Osteoblast (primary cell): ENCODE measurements around the gene CACNA1E. TPM values are rescaled to one million over a fixed set of nuclear protein-coding genes. Genes with fewer than 3 reads are reported as not detected.

Experiments
- DNase-seq: peaks from one replicate; pipeline ENCODE4 v3.0.0; 2011; ENCODE audit warnings: low spot score, mixed read lengths; ENCODE audit not compliant: insufficient read length; ENCODE audit errors: missing footprints
- H2AFZ ChIP-seq: 2 replicates; pipeline ENCODE4 v1.6.0; 2011; ENCODE audit warnings: mild to moderate bottlenecking, low read length
- H3K27ac ChIP-seq: 2 replicates; pipeline ENCODE4 v1.5.1; 2011; ENCODE audit warnings: mild to moderate bottlenecking, low read depth, low read length, moderate library complexity
- H3K27me3 ChIP-seq: 2 replicates; pipeline ENCODE4 v1.6.0; 2012; ENCODE audit warnings: mild to moderate bottlenecking, control low read depth, inconsistent platforms, low read length, moderate library complexity; ENCODE audit not compliant: insufficient read depth
- H3K36me3 ChIP-seq: 2 replicates; pipeline ENCODE4 v1.5.1; 2011; ENCODE audit warnings: mild to moderate bottlenecking, low read length, control low read depth, moderate library complexity; ENCODE audit not compliant: insufficient read depth
- H3K4me1 ChIP-seq: 2 replicates; pipeline ENCODE4 v1.5.1; 2011; ENCODE audit warnings: mild to moderate bottlenecking, low read length, control low read depth, moderate library complexity; ENCODE audit not compliant: insufficient read depth
- H3K4me2 ChIP-seq: 2 replicates; pipeline ENCODE4 v1.6.0; 2011; ENCODE audit warnings: mild to moderate bottlenecking, low read length; ENCODE audit not compliant: insufficient read depth
- H3K4me3 ChIP-seq: fragments of 200-600 bp; sonication (generic); 3 replicates; pipeline ENCODE4 v1.5.1; 2012; ENCODE audit warnings: mild to moderate bottlenecking, low read length, inconsistent platforms; ENCODE audit not compliant: insufficient read depth
- H3K79me2 ChIP-seq: 2 replicates; pipeline ENCODE4 v1.6.0; 2012; ENCODE audit warnings: mild to moderate bottlenecking, low read length, control low read depth, inconsistent platforms; ENCODE audit not compliant: insufficient read depth
- H3K9me3 ChIP-seq: 2 replicates; pipeline ENCODE4 v1.5.1; 2011; ENCODE audit warnings: low read depth, low read length, control low read depth
- H4K20me1 ChIP-seq: 2 replicates; pipeline ENCODE4 v1.6.0; 2012; ENCODE audit warnings: mild to moderate bottlenecking, low read length, control low read depth; ENCODE audit not compliant: insufficient read depth
- total RNA-seq: library from RNA; depleted of rRNA; stranded (reverse); fragments of >200 nt; gene quantifications from 2 replicates; pipeline ENCODE4 v1.2.3, GENCODE V29; 2012
- TF ChIP-seq, protein P1 (sequence below): IDR thresholded peaks from 2 replicates; pipeline ENCODE4 v1.5.1; 2011; ENCODE audit warnings: mild to moderate bottlenecking, low read depth, low read length, moderate library complexity; ENCODE audit errors: extremely low read depth

CACNA1E gene
- total RNA-seq, 1 donor: under 0.01 TPM

GRCh38 chr1:181658581-181658980 lies 175.3 kb downstream of the CACNA1E start:
- no peaks in the 10 kb centered on the region for H3K9me3 ChIP-seq
- H3K79me2 ChIP-seq: no peaks in the 10 kb centered on the region
- H3K4me1 ChIP-seq: no peaks in the 10 kb centered on the region
- no peaks in the 10 kb centered on the region for H4K20me1 ChIP-seq
- H3K36me3 ChIP-seq: no peaks in the 10 kb centered on the region
- no peak overlapping the region for H2AFZ ChIP-seq
- H3K4me2 ChIP-seq: no peak overlapping the region
- TF ChIP-seq, protein P1, sequence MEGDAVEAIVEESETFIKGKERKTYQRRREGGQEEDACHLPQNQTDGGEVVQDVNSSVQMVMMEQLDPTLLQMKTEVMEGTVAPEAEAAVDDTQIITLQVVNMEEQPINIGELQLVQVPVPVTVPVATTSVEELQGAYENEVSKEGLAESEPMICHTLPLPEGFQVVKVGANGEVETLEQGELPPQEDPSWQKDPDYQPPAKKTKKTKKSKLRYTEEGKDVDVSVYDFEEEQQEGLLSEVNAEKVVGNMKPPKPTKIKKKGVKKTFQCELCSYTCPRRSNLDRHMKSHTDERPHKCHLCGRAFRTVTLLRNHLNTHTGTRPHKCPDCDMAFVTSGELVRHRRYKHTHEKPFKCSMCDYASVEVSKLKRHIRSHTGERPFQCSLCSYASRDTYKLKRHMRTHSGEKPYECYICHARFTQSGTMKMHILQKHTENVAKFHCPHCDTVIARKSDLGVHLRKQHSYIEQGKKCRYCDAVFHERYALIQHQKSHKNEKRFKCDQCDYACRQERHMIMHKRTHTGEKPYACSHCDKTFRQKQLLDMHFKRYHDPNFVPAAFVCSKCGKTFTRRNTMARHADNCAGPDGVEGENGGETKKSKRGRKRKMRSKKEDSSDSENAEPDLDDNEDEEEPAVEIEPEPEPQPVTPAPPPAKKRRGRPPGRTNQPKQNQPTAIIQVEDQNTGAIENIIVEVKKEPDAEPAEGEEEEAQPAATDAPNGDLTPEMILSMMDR: no peak
- no peaks in the 10 kb centered on the region for H3K27me3 ChIP-seq
- H3K27ac ChIP-seq: no peak overlapping the region
- H3K4me3 ChIP-seq: no peak overlapping the region
- no peak for DNase-seq

DNA sequence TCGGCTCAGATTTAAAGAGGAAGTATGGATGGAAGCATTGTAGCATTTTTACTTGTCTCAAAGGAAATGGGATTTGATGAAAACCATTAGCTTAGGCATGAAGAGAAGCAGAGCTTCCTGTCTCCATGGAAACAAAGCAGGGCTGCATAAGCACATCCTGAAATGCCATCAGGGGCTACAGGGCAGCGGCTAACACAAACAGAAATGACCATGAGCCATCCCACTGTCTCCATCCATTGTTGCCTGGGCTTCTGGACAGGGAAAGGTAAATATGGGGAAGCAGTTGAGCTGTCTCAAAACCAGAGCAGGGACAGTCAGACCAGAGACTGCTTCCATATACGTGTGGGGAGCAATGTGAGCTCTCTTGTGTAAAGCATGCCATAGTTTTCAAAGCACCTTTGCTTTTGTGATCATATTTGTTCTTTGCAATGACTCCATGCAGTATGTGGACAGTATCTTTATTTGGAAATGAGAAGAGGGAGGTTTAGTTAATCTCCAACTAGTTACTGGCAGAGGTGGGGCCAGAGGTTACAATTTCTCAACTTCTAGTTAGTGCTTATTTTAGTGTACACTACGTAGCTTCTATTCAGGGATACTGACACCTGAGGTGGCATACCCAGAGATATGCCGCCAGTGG lies 176.1 kb downstream of the CACNA1E start:
- Histone ChIP-seq H3K4me2 (no peak overlapping the region), H2AFZ (no peak overlapping the region), H4K20me1 (no peaks in the 10 kb centered on the region), H3K4me3 (no peak overlapping the region), H3K4me1 (no peaks in the 10 kb centered on the region), H3K9me3 (no peaks in the 10 kb centered on the region), H3K79me2 (no peaks in the 10 kb centered on the region), H3K36me3 (no peaks in the 10 kb centered on the region), H3K27ac (no peak overlapping the region), H3K27me3 (no peaks in the 10 kb centered on the region)
- DNase-seq: no peak
- TF ChIP-seq, protein P1: no peak

DNA sequence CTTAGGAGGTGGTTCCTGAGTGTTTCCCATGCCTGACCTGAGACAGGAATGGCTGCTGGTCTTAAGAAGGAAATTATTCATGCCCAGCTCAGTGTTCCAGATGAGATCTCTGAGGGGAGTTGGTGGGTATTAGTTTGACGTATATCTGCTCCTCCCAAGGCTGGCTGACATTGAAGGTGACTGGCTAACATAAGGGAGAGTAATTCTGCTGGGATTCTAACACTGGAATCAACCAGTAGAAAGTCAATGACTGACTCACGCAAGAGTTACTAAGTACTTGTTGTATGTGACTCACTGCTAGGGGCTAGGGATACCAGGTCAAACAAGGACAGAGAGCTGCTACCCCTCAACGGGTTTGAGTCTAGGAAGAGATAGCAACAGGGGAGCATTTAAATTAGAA lies 177.3 kb downstream of the CACNA1E start:
- no peak overlapping the region for H3K4me3 ChIP-seq
- H4K20me1 ChIP-seq: no peaks in the 10 kb centered on the region
- no peak overlapping the region for H3K4me2 ChIP-seq
- no peaks in the 10 kb centered on the region for H3K4me1 ChIP-seq
- H3K27ac ChIP-seq: no peak overlapping the region
- no peaks in the 10 kb centered on the region for H3K79me2 ChIP-seq
- no peaks in the 10 kb centered on the region for H3K36me3 ChIP-seq
- no peaks in the 10 kb centered on the region for H3K27me3 ChIP-seq
- TF ChIP-seq, protein P1: no peak
- H2AFZ ChIP-seq: no peak overlapping the region
- DNase-seq: no peak
- H3K9me3 ChIP-seq: no peaks in the 10 kb centered on the region

DNA sequence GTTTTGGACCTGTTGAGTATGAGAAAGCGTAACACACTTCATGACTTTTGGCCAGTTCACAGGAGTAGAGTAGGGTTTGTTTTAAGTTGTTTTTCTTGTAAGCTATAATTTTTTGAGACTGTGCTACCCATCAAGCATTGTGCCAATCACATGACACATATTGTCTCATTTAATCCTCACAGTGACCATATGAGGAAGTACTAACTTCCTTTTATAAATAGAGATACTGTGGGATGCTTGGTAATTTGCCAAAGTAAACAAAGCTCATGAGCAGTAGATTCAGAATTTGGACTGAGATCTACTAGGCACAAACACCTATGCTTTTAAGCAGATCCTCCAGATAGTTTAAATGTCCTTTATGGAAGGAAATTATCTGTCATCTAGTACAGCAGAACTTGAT lies 178.3 kb downstream of the CACNA1E start:
- H4K20me1 ChIP-seq: no peaks in the 10 kb centered on the region
- TF ChIP-seq, protein P1: no peak
- H2AFZ ChIP-seq: no peak overlapping the region
- no peaks in the 10 kb centered on the region for H3K4me1 ChIP-seq
- H3K4me2 ChIP-seq: no peak overlapping the region
- no peaks in the 10 kb centered on the region for H3K36me3 ChIP-seq
- H3K27me3 ChIP-seq: no peaks in the 10 kb centered on the region
- H3K9me3 ChIP-seq: no peaks in the 10 kb centered on the region
- DNase-seq: no peak
- no peaks in the 10 kb centered on the region for H3K79me2 ChIP-seq
- H3K27ac ChIP-seq: no peak overlapping the region
- H3K4me3 ChIP-seq: no peak overlapping the region
